GM23338 (cell line): ENCODE results near the gene ALDH9A1. TPM values are rescaled to one million over a fixed set of nuclear protein-coding genes. Genes with fewer than 3 reads are reported as not detected.

Experiments
- ATAC-seq: fragments of 200-7000 bp; cut with Tn5 transposase; 3 replicates; pipeline ENCODE4 v1.9.1; 2020
- DNase-seq: peaks from one replicate; pipeline ENCODE4 v3.0.0-alpha.2; 2015; ENCODE audit warnings: low spot score
- H2AFZ ChIP-seq: fragments of 200-600 bp; sonication (generic); 2 replicates; pipeline ENCODE4 v1.8.0; 2016; ENCODE audit warnings: antibody characterized with exemption, mild to moderate bottlenecking, moderate library complexity
- H3F3A ChIP-seq: fragments of 200-600 bp; sonication (generic); replicated peaks from 2 replicates; pipeline ENCODE4 v1.8.0; 2017; ENCODE audit warnings: antibody characterized with exemption, mixed run types, low read depth
- H3K27ac ChIP-seq: fragments of 200-600 bp; sonication (generic); 2 replicates; pipeline ENCODE4 v1.6.1; 2016; ENCODE audit warnings: low read depth
- H3K27me3 ChIP-seq: fragments of 200-600 bp; sonication (generic); 2 replicates; pipeline ENCODE4 v1.8.0; 2016; ENCODE audit warnings: mild to moderate bottlenecking, mixed run types, moderate library complexity; ENCODE audit not compliant: insufficient read depth
- H3K36me3 ChIP-seq: fragments of 200-600 bp; sonication (generic); 2 replicates; pipeline ENCODE4 v1.8.0; 2016; ENCODE audit warnings: mild to moderate bottlenecking; ENCODE audit not compliant: insufficient read depth
- H3K4me1 ChIP-seq: fragments of 200-600 bp; sonication (generic); 2 replicates; pipeline ENCODE4 v1.8.0; 2016; ENCODE audit warnings: mild to moderate bottlenecking, moderate library complexity; ENCODE audit not compliant: insufficient read depth
- H3K4me2 ChIP-seq: fragments of 200-600 bp; sonication (generic); 2 replicates; pipeline ENCODE4 v1.7.1; 2017; ENCODE audit warnings: mixed run types
- H3K4me3 ChIP-seq: fragments of 200-600 bp; sonication (generic); 2 replicates; pipeline ENCODE4 v1.6.1; 2016; ENCODE audit warnings: mixed run types
- H3K79me2 ChIP-seq: fragments of 200-600 bp; sonication (generic); replicated peaks from 2 replicates; pipeline ENCODE4 v1.8.0; 2017; ENCODE audit warnings: mild to moderate bottlenecking; ENCODE audit not compliant: insufficient read depth
- H3K9me2 ChIP-seq: fragments of 200-600 bp; sonication (generic); 2 replicates; pipeline ENCODE4 v1.8.0; 2017; ENCODE audit not compliant: insufficient read depth
- H4K20me1 ChIP-seq: fragments of 200-600 bp; sonication (generic); replicated peaks from 2 replicates; pipeline ENCODE4 v1.8.0; 2017; ENCODE audit warnings: mild to moderate bottlenecking; ENCODE audit not compliant: insufficient read depth
- H3K27ac Mint-ChIP-seq: 2 replicates; pipeline ENCODE4 v1.8.0; 2020; ENCODE audit warnings: inconsistent platforms, mild to moderate bottlenecking, moderate library complexity, mixed read lengths
- H3K27me3 Mint-ChIP-seq: 3 replicates; pipeline ENCODE4 v1.8.0; 2022; ENCODE audit warnings: low read depth, mild to moderate bottlenecking, moderate library complexity, mixed read lengths, inconsistent platforms; ENCODE audit not compliant: insufficient read depth, poor library complexity
- H3K36me3 Mint-ChIP-seq: 3 replicates; pipeline ENCODE4 v1.8.0; 2021; ENCODE audit warnings: low read depth, mild to moderate bottlenecking, inconsistent platforms, moderate library complexity, mixed read lengths
- H3K4me1 Mint-ChIP-seq: 3 replicates; pipeline ENCODE4 v1.8.0; 2020; ENCODE audit warnings: mild to moderate bottlenecking, inconsistent platforms, mixed read lengths
- H3K4me3 Mint-ChIP-seq: 3 replicates; pipeline ENCODE4 v1.8.0; 2021; ENCODE audit warnings: moderate library complexity, mild to moderate bottlenecking, inconsistent platforms, mixed read lengths
- H3K9me3 Mint-ChIP-seq: 3 replicates; pipeline ENCODE4 v1.8.0; 2020; ENCODE audit warnings: moderate library complexity, mild to moderate bottlenecking, inconsistent platforms, mixed read lengths
- CREB1 ChIP-seq: fragments of 250-450 bp; sonication (Bioruptor Pico); IDR thresholded peaks from 2 replicates; pipeline ENCODE4 v1.5.0; 2020; ENCODE audit warnings: low read depth, mild to moderate bottlenecking, moderate library complexity
- ETS1 ChIP-seq: IDR thresholded peaks from 2 replicates; pipeline ENCODE4 v1.6.1; 2016; ENCODE audit warnings: antibody characterized with exemption
- EZH2 ChIP-seq: fragments of 200-600 bp; sonication (generic); IDR thresholded peaks from one replicate; pipeline ENCODE4 v1.8.0; 2017; ENCODE audit warnings: antibody characterized with exemption, mild to moderate bottlenecking, low read depth; ENCODE audit not compliant: unreplicated experiment
- EZH2phosphoT487 ChIP-seq: fragments of 200-600 bp; sonication (generic); IDR thresholded peaks from one replicate; pipeline ENCODE4 v1.8.1; 2018; ENCODE audit warnings: antibody characterized with exemption; ENCODE audit not compliant: unreplicated experiment
- NANOG ChIP-seq: IDR thresholded peaks from 2 replicates; pipeline ENCODE4 v1.6.1; 2016; ENCODE audit warnings: antibody characterized with exemption, borderline replicate concordance
- REST ChIP-seq: IDR thresholded peaks from one replicate; pipeline ENCODE4 v1.6.1; 2018; ENCODE audit warnings: antibody characterized with exemption; ENCODE audit not compliant: unreplicated experiment
- STAT1 ChIP-seq: IDR thresholded peaks from one replicate; pipeline ENCODE4 v1.6.1; 2016; ENCODE audit warnings: antibody characterized with exemption; ENCODE audit not compliant: unreplicated experiment
- ZNF114 ChIP-seq: fragments of 250-450 bp; sonication (Bioruptor Pico); IDR thresholded peaks from 2 replicates; pipeline ENCODE4 v1.5.0; 2020; ENCODE audit warnings: mild to moderate bottlenecking, moderate library complexity
- ZNF331 ChIP-seq: fragments of 250-450 bp; sonication (Bioruptor Pico); IDR thresholded peaks from 2 replicates; pipeline ENCODE4 v1.5.0; 2020; ENCODE audit warnings: low read depth, mild to moderate bottlenecking, moderate library complexity
- ZNF462 ChIP-seq: fragments of 250-450 bp; sonication (Bioruptor Pico); IDR thresholded peaks from 2 replicates; pipeline ENCODE4 v1.5.0; 2020; ENCODE audit warnings: mild to moderate bottlenecking, moderate library complexity
- polyA plus RNA-seq: library from polyadenylated mRNA; unstranded; fragments of >200 nt; fragmentation: Nextera tagmentation; extraction: Ambion mirVana; gene quantifications from 2 replicates; pipeline ENCODE4 v1.2.1, GENCODE V29; 2016
- total RNA-seq: library from RNA; depleted of rRNA; stranded (reverse); fragments of >200 nt; shearing (Covaris generic); gene quantifications from 2 replicates; pipeline ENCODE4 v1.2.3, GENCODE V29; 2014

Gene ALDH9A1
- total and polyA plus RNA-seq, 2 experiments from 2014 or later, result 50.6 to 59.2 TPM

- no peak overlapping the region for H3K27ac Mint-ChIP-seq
- H3K4me1 Mint-ChIP-seq, result peaks cover 47% of the 10 kb centered on the region
- H3K4me3 ChIP-seq, result peak overlapping the region; percentile 97
- TF ChIP-seq STAT1, result no peak
- no peak for TF ChIP-seq ZNF462 (CRISPR knock-in tag)
- H3K4me3 Mint-ChIP-seq, result no peak overlapping the region
- H3K36me3 ChIP-seq, result peaks cover 5% of the 10 kb centered on the region; the same call in 1 of the 2 replicates
- H4K20me1 ChIP-seq, result peaks cover 12% of the 10 kb centered on the region; the same call in 1 of the 2 replicates
- H3K27ac ChIP-seq, result 0 out of 2 replicates have a peak overlapping the region, but pooled peaks have one; percentile 70
- H3K4me2 ChIP-seq, result peak overlapping the region; percentile 95
- H2AFZ ChIP-seq, result peak overlapping the region; percentile 85; the same call in 1 of the 2 replicates
- peak; percentile 60 for DNase-seq
- no peaks in the 10 kb centered on the region for H3K27me3 ChIP-seq
- peaks cover 10% of the 10 kb centered on the region for H3K27me3 Mint-ChIP-seq
- no peaks in the 10 kb centered on the region for H3K9me2 ChIP-seq
- no peaks in the 10 kb centered on the region for H3F3A ChIP-seq
- H3K36me3 Mint-ChIP-seq, result no peaks in the 10 kb centered on the region
- H3K9me3 Mint-ChIP-seq, result no peaks in the 10 kb centered on the region
- ATAC-seq, result peak; percentile 26
- peaks cover 45% of the 10 kb centered on the region for H3K79me2 ChIP-seq
- H3K4me1 ChIP-seq, result peaks cover 45% of the 10 kb centered on the region
Measured at GRCh38 chr1:165632152-165632469, 66.3 kb downstream of the ALDH9A1 start.

- Histone ChIP-seq H3K4me3 (peak overlapping the region; percentile 97), H3K4me2 (peak overlapping the region; percentile 95), H4K20me1 (peaks cover 12% of the 10 kb centered on the region; the same call in 1 of the 2 replicates), H3F3A (no peaks in the 10 kb centered on the region), H2AFZ (peak overlapping the region; percentile 85), H3K4me1 (peaks cover 45% of the 10 kb centered on the region), H3K27me3 (no peaks in the 10 kb centered on the region), H3K9me2 (no peaks in the 10 kb centered on the region), H3K36me3 (peaks cover 5% of the 10 kb centered on the region; the same call in 1 of the 2 replicates), H3K27ac (0 out of 2 replicates have a peak overlapping the region, but pooled peaks have one; percentile 70), H3K79me2 (peaks cover 39% of the 10 kb centered on the region)
- H3K27ac Mint-ChIP-seq, result no peak overlapping the region
- DNase-seq, result peak; percentile 47
- ATAC-seq, result peak; percentile 36
- peaks cover 42% of the 10 kb centered on the region for H3K4me1 Mint-ChIP-seq
- no peaks in the 10 kb centered on the region for H3K36me3 Mint-ChIP-seq
- peaks cover 10% of the 10 kb centered on the region for H3K27me3 Mint-ChIP-seq
- H3K4me3 Mint-ChIP-seq, result no peak overlapping the region
- H3K9me3 Mint-ChIP-seq, result no peaks in the 10 kb centered on the region
- no peak for TF ChIP-seq CREB1 (CRISPR knock-in tag)
- TF ChIP-seq ZNF331 (CRISPR knock-in tag), result no peak
- TF ChIP-seq EZH2, result no peak
- no peak for TF ChIP-seq NANOG
- no peak for TF ChIP-seq ETS1
- no peak for TF ChIP-seq EZH2phosphoT487
- no peak for TF ChIP-seq REST
- TF ChIP-seq STAT1, result no peak
- TF ChIP-seq ZNF114 (CRISPR knock-in tag), result no peak
Measured at GRCh38 chr1:165631342-165632151, 66.8 kb downstream of the ALDH9A1 start.
